NCI-H1694 treated with DMSO at 0.1 percent for 48 hours (cell line): ENCODE results near the gene FHIT.

Source experiments
- DNase-seq: peaks from one replicate; lab custom pipeline; 2025; lab: John Stamatoyannopoulos, UW

FHIT gene

DNA sequence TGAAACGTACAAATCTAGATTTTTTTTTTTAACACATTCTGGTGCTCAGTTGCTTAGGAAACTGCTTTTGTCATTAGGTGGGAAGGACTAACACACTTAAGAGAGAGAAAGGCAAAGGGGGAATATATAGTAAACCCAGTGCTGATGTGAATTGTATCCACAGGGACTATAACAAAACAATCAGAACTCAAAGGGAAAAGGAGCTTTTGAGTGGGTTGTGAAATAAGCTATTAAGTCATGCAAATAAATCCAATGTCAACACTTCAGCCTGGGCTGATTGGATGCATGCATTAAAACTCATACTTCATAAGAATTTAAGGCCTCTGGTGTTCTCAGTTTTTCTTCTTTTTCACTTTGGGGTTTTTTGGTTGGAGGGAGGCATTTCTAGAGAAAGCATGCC lies 628.9 kb downstream of the FHIT start:
- DNase-seq: no peak

DNA sequence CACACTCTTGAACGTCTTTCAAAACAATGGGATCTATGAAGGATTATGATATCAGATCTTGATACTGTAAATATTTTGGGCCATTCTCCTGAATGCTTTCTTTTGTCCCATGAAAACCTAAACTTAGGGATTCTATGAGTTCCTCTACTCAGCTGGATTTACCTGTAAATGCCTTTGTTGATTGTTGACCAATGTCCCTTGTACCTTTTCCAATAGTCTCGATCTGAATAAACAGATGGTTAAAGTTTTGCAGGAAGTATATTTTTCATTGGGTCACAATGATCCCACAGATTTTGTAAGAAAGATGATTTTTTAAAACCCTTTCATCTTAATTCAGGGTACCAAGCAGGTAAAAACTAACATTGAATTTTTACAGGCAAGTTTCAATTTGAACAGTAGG lies 634.1 kb downstream of the FHIT start:
- DNase-seq: no peak

DNA sequence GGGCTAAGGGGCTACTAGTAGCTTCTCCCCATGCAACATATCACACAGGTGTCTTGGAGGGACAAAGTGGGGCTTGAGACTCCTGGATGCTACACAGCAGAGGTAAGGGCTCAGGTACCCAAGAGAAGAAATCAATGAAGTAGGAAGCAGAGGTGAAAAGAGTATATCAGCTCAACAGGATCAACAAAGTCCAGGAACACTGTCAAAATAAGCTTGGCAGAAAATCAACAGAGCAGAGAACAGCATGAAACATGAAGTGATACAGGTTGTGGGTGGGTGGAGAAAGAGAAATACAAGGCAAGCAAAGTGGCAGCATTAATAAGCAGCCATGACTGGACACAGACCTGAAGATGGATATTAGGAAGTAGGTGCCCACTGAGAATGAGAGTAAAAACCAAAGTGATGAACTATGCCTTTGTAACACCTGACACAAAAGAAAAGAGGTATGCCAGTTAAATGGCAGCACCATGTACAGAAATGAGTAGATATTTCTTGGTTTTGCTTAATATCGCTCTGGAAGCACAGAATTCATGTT lies 637.4 kb downstream of the FHIT start:
- no peak for DNase-seq

DNA sequence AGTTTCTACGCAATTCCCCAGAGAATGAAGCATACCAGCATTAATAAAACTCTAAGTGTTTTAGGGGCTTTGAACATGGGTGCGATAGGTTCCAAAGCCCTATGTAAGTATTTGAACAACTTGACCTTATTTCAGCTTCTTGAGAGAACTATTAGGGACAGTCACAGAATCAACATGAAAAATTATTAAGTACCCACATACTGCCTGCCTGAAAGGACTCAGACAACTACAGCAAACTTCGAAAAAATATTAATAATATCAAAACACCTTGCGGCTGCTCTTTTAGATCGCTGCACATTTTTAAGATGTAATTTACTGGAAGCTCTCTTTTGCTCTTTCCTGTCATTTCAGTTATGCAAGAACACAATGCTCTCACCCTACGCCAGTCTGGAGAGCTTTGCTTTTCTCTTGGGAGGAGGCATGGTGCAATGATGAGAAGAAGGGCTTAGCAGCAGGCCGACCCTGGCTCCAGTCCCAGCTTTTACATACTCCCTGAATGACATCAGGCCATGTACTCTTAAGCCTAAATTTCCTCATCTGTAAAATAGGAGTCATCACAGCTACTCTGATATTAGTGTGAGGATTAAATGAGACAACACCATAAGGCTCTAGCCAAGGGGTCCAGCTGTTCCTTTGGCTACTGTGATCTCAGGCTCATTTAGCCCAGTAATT lies 640.7 kb downstream of the FHIT start:
- DNase-seq: no peak

DNA sequence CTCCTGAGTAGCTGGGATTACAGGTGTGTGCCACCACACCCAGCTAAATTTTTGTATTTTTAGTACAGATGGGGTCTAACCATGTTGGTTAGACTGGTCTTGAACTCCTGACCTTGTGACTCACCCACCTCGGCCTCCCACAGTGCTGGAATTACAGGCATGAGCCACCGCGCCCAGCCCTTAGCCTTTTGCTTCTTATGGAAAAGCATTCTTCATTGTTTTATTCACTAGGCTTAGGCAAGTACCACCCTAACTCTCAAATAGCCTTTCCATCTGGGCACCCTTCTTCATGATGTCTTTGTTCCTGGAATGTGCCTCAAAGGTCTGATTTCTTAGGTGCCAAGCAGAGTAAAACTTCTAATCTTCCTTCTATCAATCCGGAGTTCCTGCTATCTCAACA lies 641.8 kb downstream of the FHIT start:
- DNase-seq: no peak

DNA sequence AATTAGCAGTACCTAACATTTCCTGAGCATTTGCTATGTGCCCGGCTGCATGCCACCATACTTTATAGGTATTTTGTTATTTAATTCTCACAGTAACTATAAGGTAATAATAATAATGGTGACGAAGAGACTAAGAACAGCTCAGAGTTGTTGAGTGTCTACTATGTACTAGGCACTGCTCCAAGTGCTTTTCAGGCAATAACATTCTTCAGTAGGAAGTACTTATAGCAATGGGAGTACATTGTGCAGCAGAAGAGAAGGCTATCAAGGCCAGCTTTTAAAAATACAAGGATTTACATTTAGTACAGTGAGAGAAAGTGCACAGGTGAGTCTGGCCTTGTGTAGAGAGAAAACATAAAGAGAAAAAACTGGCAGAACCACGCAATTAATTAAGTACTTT lies 647.4 kb downstream of the FHIT start:
- DNase-seq: no peak

DNA sequence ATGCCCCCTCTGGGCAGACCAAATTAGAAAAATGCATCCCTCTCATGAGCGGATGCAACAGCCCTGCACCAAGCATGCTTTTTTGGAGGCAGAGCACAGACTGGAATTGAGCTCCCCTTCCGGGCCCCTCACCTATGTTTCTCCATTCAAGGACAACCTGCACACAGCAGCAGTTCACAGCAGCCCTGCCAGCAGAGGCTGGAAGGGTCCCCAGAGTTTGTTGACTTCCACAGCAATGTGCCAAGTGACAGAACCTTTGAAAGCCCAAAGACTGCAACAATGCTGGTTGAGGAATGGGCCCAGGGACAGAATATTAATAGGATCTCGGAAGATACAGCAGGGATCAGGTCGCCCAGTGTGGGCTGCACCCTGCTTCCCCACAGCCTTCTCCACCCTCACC lies 650.4 kb downstream of the FHIT start:
- DNase-seq: no peak

DNA sequence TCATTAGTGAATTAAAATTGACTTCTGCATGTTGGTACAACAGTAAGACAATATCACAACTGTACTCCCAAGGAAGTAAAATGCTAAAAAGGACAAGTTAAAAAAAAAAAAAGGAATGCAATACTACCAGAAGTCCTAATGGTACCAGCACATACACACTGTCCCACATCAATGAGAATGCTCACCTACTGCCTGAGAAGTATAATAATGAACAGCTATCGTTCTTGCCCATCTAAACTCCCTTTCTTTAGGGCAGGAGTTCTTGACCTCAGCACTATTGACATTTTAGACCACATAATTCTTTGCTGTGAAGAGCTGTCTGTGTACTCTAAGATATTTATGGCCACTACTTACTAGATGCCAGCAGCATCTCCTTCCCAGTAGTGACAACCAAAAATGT lies 651.7 kb downstream of the FHIT start:
- DNase-seq: no peak

DNA sequence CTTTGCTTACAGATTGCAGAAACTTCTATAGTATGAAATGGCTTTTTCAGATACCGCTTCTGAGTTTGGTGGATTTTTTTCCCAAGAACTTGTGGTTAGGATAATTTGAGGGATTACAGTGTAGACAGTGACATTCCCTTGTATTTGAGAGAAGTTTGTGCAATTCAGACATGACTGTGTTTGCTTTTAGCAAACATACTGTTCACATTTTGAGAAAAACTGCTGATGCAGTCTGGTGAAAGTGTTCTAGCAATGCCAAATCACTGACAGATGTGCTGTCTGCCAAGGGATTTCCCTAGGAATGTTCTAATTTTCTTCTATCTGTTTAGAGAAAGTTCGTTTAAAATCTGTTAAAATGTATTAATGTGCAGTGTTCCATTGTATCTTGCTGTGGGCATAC lies 652.6 kb downstream of the FHIT start:
- no peak for DNase-seq

DNA sequence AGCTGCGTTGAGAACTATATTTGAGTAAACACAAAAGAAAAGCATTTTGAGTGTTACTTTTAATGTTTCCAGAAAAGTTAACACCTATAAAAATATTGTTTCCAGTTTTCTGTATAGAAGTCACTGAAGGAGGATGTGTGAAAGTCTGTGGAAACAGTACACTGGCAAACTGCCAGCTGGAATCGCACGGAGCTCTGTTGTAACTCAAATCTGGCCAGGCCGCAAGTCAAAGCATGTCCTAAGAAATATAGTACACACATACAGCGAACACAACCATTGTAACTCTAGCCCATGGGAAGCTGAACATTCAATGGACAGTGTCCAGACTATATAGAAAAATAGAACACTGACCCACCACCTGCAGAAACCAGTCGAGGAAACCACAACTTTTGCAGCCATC lies 657.2 kb downstream of the FHIT start:
- DNase-seq: no peak

DNA sequence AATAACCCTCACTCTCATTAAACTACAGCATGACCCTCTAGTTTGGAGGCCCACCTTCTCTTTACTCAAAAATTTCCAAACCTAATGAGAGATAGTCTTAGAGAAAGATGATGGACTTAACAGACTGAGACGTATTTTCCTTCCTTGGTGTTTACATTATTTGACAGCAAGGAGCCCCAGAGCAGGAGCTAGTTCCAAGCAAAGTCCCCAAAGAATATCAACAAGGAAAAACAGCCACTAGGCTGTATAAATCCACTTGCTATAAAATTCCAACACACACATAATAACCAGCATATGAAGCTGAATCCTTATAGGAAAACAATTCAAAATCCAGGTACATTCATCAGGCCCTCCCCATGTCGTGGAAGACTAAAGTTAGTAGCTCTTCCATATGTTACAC lies 660.0 kb downstream of the FHIT start:
- no peak for DNase-seq

DNA sequence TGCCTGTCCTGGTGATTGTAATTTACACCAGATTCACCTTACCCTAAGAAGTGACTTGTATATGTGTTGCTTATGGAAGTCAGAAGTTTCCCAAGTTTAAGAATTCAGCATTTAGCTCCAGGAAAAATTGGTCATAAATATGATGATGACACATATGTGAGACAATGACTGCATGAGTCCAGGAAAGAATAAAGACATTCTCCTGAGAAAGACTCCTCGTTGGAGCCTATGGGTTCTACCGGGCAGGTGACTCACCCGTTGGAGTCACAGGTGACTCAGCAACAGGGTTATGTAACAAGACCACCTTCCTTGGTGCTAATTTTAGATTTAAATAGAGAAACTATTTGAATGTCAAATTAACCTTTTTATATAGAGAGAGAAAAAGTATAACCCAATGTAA lies 662.4 kb downstream of the FHIT start:
- DNase-seq: no peak

DNA sequence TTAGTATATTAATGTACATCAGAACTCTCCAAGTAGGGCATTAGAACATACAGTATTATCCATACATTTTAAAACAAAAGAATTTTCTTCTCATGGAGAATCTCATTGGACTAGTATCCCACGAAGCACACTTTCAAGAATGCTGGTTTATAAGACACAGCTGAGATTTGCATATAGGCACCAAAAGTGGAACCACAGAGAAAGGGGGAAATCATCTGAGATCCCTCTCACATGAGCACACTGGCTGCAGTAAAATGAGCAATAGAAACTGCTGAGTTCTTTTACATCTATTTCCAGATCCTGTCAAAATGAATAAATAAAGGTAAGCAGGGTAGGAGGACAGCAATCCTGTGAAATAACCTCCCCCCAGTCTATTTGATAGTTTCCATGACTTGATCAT lies 665.3 kb downstream of the FHIT start:
- DNase-seq: no peak

DNA sequence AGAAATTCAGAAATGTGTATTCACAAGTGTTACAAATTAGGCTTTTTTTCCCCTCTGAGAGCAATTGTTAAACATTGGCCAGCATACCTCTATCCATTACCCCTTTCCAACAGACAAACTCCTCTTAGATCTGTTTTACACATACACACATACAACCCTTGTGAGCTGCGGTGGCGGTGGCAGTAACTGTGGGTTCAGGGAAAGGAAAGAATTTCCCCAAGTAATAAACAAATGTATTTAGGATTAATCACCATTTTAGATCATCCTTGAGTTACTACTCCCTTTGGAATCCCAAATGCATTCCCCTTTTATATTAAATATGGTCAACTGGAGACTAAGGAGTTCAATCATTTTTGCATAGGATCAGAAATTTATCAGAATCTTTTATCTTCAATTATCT lies 667.0 kb downstream of the FHIT start:
- no peak for DNase-seq

DNA sequence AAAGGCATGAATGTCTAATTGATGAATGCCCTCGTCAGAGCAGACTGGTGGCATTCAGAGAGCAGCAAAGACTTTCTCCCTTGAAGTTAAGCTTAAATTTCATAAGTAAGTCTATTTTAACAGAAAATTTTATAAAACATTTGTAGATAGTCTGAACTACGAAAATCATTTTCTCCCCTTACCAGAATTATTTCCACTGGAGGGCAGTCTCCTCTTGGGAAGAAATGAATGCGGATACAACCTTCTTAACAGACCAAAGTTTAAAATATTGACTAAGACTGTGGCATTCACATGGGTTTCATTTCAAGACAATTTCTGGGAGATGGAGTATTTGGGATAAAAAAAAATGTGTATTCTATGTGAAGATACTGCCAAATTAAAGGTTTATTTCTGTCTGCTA lies 669.0 kb downstream of the FHIT start:
- DNase-seq: no peak

DNA sequence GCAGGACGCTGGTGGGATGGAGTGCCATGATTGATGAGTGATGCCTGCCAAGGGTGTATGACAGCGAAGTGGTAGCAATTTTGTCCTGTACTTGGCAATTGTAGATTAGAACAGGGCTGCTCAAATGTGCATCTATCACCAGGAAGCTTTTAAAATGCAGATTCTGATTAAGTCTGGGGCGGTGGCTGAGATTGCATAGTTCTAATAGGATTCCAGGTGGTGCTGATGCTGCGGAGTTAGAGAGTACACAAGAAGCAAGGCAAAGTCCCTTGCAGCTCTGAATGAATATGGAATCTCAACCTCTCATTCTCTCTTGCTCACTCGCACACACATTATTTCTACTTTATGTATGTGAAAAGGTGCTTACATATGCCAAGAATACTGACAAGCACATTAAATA lies 670.4 kb downstream of the FHIT start:
- DNase-seq: no peak

DNA sequence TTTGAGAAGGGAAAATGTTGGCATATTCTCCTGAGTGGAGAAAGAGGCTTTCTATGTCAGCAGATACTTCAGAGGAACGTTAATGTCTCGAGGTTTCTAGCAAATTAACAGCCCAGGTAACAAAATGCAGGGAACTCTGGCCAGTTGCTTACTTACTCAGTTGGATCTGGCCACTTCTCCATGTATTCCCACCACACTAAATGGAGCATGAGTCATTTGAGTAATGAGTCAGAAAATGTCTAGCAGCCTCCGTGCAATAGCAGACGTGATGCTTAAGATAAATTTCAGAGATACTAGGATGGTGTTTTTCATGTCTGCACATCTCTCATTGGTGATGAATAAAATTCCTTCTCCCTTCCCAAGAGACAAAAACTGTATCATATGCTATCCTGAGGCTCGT lies 671.5 kb downstream of the FHIT start:
- no peak for DNase-seq

DNA sequence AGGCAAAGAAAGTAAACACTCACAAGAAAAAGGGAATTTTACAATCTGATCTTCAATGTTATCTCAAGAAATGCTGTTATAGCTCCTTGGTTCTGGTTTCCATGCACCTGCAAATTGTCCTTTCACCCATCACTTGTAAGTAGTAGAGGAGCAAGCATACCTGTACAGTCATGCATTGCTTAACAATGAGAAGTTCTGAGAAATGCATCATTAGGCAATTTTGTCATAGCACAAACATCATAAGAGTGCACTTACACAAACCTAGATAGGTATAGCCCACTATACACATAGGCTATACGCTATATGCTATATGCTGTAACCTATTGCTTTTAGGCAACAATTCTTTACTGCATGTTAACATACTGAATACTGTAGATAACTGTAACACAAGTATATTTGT lies 672.3 kb downstream of the FHIT start:
- DNase-seq: no peak

DNA sequence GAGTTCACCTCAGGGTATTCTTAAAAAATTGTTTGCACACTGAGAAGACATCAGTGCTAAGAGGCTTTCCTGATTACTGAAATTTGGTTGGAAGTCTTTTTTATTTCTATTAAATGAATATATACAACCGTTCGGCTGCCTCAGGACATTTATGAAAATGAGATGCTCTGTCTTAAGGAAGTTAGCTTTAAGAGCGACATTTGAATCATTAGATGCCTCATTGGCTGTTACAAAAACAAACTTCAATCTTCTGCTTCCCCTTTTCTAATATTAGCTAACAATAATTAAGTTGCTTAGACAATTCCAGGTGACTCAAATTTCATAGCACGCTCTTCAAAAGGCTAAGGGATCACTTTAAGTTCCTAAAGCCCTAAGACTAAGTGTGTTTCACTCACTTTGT lies 673.7 kb downstream of the FHIT start:
- no peak for DNase-seq

DNA sequence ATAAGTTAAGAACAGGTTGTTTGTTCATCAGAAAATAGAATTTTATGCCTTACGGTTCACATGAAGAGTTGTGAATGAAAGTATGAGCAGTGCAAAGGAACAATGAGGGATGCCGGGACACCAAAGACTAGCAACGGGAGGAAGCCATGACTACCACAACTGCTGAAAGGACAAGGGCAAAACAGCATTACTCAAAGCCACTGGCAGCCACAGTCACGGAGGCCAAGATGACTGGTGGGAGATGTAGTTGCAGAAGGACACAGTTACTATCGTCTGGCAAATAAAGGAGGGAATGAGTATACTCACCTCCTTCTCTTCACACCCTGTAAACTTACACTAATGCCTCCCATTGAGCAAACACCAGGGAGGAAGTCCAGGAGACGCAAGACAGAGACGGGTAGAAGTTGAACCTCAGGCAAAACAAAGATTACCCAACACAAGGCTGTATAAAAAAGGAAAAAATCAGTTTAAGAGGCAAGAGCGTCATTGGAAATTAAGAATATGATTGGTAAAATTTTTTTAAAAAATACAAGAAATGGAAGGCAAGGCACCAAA lies 675.5 kb downstream of the FHIT start:
- no peak for DNase-seq

DNA sequence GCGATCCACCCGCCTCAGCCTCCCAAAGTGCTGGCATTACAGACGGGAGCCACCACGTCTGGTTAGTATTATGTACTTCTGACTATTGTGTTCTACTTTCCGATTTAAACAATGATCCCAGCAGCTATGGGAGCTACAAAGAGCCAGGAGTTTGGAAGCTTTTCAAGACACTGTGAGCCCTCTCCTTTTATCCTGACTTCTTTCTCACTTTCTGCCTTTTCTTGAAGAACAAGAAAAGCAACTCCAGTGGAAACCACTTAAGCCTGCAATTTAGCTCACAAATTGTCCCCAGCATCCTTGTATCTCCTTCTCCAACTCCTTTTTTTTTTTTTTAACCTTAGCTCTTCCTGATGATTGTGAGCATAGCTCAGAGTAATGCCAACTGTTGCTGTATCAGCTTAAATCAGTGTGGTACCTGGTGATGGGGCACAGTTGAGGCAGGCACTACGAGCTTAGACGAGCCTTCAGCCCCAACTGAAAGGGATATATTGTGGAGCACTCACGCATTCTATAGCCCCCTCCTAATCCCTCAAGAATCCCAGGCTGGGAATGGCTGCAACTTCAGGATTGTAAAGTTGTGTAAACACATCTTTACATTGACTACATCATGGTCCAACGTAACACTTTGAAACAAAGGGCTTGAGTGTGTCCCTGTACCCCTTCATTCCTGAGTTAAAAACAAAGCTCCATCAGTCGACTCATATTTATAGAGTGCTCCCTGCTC lies 677.0 kb downstream of the FHIT start:
- no peak for DNase-seq

DNA sequence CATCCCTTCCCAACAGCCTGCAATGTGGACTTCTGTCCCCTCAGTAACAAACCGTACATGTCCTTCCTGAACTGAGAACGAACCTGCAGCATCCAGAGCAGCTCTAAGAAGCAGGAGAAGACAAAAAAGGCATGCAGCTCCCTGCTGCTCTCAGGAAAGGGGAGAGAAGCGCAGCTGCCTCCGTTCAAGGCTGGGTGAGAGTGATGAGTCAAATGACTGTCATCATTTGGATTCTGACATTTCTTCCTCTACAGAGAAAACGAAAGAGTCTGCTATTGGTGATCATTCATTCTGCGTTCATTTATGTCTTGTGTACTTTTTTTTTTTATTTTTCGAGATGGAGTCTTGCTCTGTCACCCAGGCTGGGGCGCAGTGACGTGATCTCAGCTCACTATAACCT lies 677.8 kb downstream of the FHIT start:
- DNase-seq: no peak

DNA sequence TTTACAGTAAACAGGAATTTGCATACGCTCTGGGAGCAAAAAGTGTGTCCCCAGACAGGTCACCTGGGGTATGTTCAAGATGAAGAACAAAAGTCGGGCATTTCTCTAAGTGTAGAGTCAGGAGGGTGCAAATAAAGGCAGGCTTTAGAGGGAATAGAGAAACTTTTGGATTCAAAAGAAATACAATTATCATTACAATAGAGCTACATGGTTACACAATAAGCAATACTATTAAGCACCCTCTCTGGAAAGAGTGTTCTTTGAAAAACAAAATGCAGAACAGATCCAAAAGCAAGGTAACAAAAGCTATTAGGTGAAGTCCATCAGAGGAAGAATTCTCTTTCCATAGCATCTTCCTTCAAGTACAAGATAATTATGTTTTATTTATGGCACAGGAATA lies 679.7 kb downstream of the FHIT start:
- no peak for DNase-seq

DNA sequence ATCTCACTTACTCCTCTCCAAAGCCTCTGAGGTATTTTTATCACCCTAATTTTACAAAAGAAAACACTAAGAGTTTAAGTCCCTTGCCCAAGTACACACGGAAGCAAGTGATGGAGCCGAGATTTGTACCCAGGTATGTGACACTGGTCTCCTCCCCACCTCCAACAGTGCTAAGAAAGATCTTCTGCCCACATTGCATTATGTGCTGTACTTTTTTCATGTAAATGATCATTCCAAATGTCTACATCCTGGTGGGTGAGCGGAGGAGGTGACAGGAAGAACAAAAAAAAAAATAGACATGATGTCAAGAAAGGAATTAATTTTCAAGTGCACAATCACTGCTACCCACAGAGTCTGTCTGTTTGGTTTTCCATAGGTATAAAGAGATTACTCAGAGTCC lies 694.1 kb downstream of the FHIT start:
- DNase-seq: no peak
